Measurements from ENCODE around the gene COG4.
"Not testable (repeated sequence)": the region's sequence is repeated elsewhere in the genome, so short reads cannot be mapped to it uniquely, and the experiment has no call there.

The COG4 gene

DNA sequence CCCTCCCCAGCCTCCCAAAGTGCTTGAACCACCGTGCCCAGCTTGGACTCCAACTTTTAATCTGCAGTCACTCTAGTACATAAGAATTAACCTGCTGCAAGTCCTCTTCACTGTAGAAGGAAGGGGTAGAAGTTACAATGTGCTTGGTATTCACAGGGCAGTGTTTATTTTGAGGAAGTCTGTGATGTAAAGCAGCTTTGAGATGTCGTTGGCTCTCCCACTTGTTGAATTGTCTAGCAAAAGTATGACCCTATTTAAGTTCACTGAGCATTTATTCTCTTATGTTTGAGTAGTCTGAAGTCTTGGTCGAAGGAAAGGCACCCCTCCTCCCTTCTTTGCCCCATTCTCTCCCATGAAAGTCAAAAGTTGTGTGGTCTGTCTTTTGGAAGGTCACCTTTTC, 28.4 kb upstream of the COG4 start:
- no peak for TF ChIP-seq ZFX (IDR thresholded peaks at IDR 0.05; ENCODE audit: borderline replicate concordance)
- TF ChIP-seq, protein P1, sequence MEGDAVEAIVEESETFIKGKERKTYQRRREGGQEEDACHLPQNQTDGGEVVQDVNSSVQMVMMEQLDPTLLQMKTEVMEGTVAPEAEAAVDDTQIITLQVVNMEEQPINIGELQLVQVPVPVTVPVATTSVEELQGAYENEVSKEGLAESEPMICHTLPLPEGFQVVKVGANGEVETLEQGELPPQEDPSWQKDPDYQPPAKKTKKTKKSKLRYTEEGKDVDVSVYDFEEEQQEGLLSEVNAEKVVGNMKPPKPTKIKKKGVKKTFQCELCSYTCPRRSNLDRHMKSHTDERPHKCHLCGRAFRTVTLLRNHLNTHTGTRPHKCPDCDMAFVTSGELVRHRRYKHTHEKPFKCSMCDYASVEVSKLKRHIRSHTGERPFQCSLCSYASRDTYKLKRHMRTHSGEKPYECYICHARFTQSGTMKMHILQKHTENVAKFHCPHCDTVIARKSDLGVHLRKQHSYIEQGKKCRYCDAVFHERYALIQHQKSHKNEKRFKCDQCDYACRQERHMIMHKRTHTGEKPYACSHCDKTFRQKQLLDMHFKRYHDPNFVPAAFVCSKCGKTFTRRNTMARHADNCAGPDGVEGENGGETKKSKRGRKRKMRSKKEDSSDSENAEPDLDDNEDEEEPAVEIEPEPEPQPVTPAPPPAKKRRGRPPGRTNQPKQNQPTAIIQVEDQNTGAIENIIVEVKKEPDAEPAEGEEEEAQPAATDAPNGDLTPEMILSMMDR (IDR thresholded peaks at IDR 0.05): no peak
- no peak overlapping the region for H3K27ac ChIP-seq

DNA sequence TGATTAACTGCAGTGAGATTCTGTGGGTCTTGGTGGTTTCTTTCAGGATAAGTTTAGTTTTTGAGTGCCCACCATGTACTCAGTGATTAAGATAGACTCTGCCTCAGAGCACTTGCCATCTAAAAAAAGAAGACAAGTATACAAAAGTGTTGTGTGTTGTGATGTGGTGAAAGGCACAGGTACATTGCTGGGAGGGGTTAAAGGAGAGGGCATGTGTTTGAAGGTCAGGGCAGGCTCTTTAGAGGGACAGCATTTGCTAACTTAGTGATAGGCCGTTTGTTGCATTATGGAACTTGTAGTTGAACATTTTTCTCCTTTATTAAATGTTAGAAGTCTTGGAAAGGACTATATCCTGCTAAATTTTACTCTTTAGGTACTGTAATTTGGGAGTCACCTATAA, 26.7 kb upstream of the COG4 start:
- no peak overlapping the region for H3K27ac ChIP-seq
- TF ChIP-seq, protein P1 (IDR thresholded peaks at IDR 0.05): no peak
- TF ChIP-seq ZFX (IDR thresholded peaks at IDR 0.05; ENCODE audit: borderline replicate concordance): no peak

DNA sequence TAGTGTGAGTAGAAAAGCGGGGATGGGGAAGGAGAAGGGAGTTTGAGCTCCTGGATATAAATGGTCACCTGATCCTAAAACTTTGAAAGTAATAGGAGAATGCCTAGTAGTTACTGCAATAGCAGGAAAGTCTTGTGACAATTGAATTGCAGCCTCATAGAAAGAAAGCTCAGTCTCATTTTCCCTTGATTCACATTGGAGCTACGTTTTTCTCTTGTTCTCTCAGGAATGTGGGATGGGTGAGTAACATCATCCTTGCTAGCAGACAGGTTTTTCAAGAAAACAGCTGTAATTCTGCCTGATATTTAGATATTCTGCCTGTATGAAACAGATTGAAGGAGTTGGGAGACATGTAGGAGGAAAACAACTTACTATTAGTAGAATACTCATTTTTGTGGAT, 25.6 kb upstream of the COG4 start:
- H3K27ac ChIP-seq: no peak overlapping the region
- TF ChIP-seq ZFX (IDR thresholded peaks at IDR 0.05; ENCODE audit: borderline replicate concordance): no peak
- TF ChIP-seq, protein P1 (IDR thresholded peaks at IDR 0.05): no peak

DNA sequence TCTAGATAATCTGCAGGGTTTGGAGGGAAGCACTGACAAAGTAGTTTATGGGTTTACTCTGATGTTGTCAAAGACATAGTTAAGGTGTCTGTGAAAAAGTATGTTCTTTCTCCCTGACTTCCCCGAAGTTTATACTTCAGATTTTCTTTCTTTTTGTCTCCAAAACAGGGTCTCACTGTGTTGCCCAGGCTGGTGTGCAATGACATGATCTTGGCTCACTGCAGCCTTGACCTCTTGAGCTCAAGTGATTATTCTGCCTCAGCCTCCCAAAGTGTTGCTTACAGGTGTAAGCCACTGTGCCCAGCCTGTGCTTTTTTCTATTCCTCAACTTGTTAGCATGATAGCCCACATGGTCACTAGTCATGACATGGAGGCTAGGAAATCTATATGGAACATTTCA, 21.2 kb upstream of the COG4 start:
- H3K27ac ChIP-seq: no peak overlapping the region
- no peak for TF ChIP-seq ZFX (IDR thresholded peaks at IDR 0.05; ENCODE audit: borderline replicate concordance)
- TF ChIP-seq, protein P1 (IDR thresholded peaks at IDR 0.05): no peak

DNA sequence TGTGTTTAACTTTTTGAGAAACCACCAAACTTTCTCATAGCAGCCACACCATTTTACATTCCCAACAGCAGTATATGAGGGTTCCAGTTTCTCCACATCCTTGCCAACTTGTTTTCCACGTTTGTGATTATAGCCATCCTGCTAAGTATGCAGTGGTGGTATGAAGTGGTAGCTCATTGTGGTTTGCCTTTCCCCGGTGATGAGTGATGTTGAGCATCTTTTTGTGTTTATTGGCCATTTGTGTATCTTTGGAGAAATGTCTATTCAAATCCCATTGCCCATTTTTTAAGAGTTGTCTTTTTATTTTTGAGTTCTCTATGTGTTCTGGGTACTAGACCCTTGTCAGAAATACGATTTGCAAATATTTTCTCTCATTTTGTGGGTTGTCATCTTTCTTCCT, 17.6 kb upstream of the COG4 start:
- TF ChIP-seq ZFX (IDR thresholded peaks at IDR 0.05; ENCODE audit: borderline replicate concordance): no peak
- no peak overlapping the region for H3K27ac ChIP-seq

DNA sequence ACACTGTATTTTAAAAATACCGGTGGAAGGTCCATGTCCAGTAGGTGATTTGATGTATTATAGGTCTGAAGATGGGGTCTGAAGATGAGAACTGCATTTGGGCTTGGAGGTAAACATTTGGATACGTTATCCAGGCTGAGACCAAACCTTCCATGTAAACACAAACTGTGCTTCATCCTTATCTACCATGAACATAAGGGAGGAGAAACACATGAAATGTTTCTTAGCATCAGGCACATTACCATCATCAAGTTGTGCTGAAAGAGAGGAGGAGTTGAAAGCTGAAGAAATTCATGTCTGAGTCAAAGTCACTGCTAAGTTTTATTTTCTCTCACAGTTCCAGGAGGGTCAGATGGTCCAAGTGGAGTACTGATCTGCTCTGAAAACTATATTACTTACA, 11.6 kb upstream of the COG4 start:
- H3K27ac ChIP-seq: no peak overlapping the region
- TF ChIP-seq ZFX (IDR thresholded peaks at IDR 0.05; ENCODE audit: borderline replicate concordance): no peak
- TF ChIP-seq, protein P1 (IDR thresholded peaks at IDR 0.05): no peak

DNA sequence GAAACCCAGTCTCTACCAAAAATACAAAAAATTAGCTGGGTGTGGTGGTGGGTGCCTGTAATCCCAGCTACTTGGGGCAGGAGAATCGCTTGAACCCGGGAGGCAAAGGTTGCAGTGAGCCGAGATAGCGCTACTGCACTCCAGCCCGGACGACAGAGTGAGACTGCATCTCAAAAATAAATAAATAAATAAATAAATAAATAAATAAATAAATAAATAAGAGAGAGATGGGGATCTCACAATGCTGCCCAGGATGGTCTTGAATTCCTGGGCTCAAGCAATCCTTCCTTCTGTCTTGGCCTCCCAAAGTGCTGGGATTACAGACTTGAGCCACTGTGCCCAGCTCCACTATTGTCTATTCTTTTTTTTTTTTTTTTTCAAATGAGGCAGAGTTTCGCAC, 6.6 kb upstream of the COG4 start:
- H3K27ac ChIP-seq: not testable (repeated sequence)

DNA sequence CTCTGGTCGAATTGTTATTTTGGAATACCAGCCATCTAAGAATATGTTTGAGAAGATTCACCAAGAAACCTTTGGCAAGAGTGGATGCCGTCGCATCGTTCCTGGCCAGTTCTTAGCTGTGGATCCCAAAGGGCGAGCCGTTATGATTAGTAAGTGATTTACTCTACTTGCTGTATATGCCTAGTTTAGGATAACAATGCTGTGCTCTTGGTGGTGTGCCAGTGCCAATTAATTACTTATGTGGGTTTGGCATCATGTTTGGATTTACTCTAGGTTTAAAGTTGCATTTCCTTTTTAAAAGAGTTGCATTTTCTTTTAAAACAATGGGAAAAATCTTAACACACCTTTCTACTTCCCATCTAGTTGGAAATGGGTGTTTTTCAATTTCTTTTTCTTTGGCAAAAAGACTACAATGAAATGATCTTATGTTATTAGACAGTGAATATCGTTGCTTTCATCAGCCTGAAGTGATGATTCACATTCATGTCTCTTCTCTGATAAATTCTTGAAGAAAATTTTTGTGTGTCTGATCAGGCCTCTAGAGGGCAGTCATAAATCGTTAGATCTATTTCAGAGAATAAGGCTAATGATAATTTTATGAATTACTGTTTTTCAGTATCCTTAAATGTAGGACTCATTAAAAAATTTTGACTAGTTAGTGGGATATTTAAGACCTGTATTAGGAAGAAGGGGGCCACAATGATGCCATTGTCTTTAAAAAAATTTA, 5.9 kb upstream of the COG4 start:
- TF ChIP-seq ZFX (IDR thresholded peaks at IDR 0.05; ENCODE audit: borderline replicate concordance): no peak
- TF ChIP-seq, protein P1 (IDR thresholded peaks at IDR 0.05): peak; percentile 71
- H3K27ac ChIP-seq: no peak overlapping the region

All from 22Rv1 (cell line).